Activated naive CD4-positive, alpha-beta T cell treated with anti-CD3 and anti-CD28 coated beads, Interleukin-2, amount 50 U/mL, for 24 hours (primary cell): ENCODE data around the gene SYTL1.

ENCODE experiments used
- H3K27ac Mint-ChIP-seq: one replicate; pipeline ENCODE4 v1.8.0; 2021; ENCODE audit warnings: mild to moderate bottlenecking, mixed read lengths
- H3K27me3 Mint-ChIP-seq: one replicate; pipeline ENCODE4 v1.8.0; 2021; ENCODE audit warnings: mixed read lengths
- H3K36me3 Mint-ChIP-seq: one replicate; pipeline ENCODE4 v1.8.0; 2021; ENCODE audit warnings: mixed read lengths
- H3K4me1 Mint-ChIP-seq: one replicate; pipeline ENCODE4 v1.8.0; 2021; ENCODE audit warnings: mixed read lengths
- H3K4me3 Mint-ChIP-seq: one replicate; pipeline ENCODE4 v1.8.0; 2021; ENCODE audit warnings: mild to moderate bottlenecking, mixed read lengths
- H3K9me3 Mint-ChIP-seq: one replicate; pipeline ENCODE4 v1.8.0; 2021; ENCODE audit warnings: mixed read lengths

SYTL1 gene

DNA sequence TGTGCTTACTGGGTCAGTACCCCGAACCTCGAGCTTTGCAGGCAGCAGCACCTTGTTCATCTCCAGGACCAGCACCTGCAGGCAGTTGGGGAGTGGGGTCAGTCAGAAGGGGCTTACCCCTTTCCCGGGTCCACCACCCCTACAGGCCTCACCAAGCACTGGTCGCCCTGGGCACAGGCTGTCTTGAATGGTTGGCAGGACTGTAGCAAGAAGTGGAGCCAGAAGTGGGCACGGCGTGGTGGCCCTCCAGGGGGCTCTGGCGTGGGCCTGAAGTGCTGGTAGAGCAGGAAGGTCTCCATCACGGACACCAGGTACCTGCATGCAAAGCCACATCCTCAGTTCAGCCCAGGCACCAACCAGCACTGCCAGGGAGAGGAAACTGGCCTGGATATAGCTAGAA, 19.7 kb downstream of the SYTL1 start:
- Mint-ChIP-seq H3K4me3 (no peak overlapping the region), H3K36me3 (no peaks in the 10 kb centered on the region), H3K4me1 (peaks cover 43% of the 10 kb centered on the region)

DNA sequence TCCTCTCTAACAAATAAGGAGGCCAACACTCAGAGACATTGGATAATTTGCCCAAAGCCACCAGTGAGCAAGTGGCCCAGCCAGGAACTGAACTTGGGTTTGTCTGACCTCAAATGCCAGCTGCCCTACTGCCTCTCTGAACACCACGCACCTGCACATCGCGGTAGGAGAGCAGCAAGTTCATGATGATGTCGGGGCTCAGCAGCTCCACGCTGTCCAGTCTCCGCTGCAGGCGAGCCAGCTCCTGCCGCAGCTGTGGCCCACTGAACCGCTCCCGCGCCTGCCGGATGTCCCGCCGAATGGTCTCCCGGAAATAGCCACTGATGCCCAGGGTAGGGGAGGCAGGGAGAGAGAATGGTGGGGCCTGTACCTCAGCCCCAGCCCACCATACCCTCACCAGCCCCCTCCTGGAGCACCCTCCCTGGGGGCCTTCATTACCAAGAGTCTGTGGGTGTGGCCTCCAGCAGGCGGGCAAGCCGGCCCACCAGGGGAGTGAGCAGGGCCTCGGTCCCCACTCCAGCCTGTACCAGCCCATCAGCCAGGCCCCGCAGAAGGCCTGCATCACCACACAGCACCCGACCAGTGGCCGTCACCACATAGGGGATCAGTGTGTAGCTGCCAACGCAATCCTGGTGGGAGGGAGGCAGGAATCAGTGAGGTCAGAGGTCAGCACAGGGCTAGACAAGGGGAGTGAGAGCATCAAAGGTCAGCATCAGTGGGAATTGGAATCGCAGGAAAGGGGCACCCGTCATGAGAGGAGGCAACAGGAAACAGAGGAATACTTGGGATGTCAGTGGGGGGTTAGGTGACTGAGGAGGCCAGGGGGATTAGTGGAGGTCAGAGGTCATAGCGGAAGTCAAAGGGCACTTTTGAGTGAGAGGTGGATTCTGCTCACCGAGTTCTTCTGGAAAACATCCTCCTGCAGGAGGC, 22.2 kb downstream of the SYTL1 start:
- no peaks in the 10 kb centered on the region for H3K9me3 Mint-ChIP-seq
- H3K36me3 Mint-ChIP-seq = no peaks in the 10 kb centered on the region
- no peaks in the 10 kb centered on the region for H3K27me3 Mint-ChIP-seq
- peaks cover 34% of the 10 kb centered on the region for H3K4me1 Mint-ChIP-seq
- no peak overlapping the region for H3K4me3 Mint-ChIP-seq
- no peak overlapping the region for H3K27ac Mint-ChIP-seq

More for the DNA sequence above, 19.7 kb downstream of the SYTL1 start:
- Mint-ChIP-seq H3K27ac (no peak overlapping the region), H3K9me3 (no peaks in the 10 kb centered on the region), H3K27me3 (no peaks in the 10 kb centered on the region)

DNA sequence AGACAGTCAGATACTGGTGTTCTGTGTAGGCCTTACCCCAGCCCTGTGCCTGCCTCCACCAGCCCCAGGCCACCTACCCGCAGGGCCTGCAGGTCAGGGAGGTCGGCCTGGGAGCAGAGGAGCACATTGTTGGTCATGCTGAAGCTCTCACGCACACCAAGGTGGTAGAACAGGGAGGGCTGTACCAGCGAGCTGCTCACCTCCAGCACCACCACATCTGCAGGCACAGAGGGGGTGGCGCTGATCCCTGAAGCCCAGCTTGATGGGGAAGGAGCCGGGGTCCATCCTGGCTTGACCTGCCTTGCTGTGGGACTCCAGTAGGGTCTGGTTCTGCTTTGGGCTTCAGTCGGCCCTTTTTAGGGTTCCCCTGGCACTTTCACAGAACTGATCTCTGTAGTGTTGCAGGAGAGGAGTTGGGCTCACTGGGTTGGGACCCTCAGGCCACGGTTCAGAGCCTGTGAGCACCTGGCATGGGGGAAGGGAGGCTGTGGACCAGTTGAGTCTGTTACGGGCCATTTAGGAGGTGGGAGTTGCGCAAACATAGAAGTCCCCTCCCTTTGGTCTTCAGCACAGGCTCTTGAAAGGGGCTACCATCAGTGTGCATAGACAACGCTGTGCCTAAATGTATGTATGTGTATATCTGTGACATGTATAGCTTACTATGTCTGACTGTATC, 23.0 kb downstream of the SYTL1 start:
- Mint-ChIP-seq H3K9me3 (no peaks in the 10 kb centered on the region), H3K27me3 (no peaks in the 10 kb centered on the region), H3K4me1 (peaks cover 34% of the 10 kb centered on the region), H3K27ac (peak overlapping the region; percentile 86), H3K4me3 (peak overlapping the region; percentile 91), H3K36me3 (no peaks in the 10 kb centered on the region)

DNA sequence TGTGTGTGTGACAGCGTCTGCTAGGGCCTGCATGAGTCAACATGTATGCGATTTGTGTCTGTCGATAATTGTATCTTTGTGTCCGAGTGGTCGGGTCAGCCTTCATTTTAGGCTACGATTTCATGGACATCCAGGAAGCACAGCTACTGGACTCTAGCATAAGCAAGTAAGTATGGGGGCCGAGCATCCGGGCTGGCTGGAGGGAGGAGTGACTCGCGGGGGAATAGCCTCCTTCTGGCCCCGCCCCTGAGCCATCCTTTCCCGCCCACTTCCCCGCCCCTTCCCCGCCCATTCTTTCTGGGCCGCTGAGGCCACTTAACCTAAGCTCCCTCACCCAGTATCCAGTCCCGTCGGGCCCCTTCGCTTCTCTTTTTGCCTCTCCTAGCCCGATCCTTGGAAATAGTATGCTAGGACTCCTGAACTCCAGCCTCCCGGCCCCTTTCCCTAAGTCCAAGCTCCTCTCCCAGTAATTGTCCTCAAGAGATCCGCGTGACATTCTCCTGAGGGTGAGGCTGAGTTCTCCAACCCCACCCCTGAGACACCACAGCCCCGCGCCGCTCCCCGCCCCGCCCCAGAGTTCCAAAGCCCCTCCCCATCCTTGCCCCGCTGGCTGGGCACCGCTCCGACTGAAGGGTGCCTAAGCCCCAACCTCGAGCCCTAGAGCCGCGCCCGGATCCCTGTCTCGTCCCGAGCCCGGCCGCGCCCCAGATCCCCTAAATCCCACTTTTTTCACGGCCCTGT, 23.7 kb downstream of the SYTL1 start:
- Mint-ChIP-seq H3K4me3 (peak overlapping the region; percentile 91), H3K27me3 (no peaks in the 10 kb centered on the region), H3K4me1 (peaks cover 30% of the 10 kb centered on the region), H3K36me3 (no peaks in the 10 kb centered on the region), H3K9me3 (no peaks in the 10 kb centered on the region), H3K27ac (peak overlapping the region; percentile 86)

DNA sequence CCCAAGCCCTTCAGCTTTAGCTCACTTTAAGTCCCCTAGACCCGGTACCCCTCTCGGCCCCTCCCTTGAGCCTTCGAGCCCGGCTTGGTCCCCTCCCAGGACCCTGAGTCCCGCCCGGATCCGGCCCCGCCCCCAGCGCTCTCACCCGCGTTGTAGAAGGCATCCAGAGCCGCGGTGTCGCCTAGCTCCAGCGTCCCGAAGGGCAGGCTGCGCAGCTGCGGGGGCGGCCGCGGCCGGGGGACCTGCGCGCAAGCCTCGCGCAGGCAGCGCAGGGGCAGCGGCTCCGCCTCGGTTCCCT, 24.2 kb downstream of the SYTL1 start:
- Mint-ChIP-seq H3K9me3 (no peaks in the 10 kb centered on the region), H3K36me3 (no peaks in the 10 kb centered on the region), H3K4me1 (peaks cover 30% of the 10 kb centered on the region), H3K4me3 (peak overlapping the region; percentile 91), H3K27ac (peak overlapping the region; percentile 55), H3K27me3 (no peaks in the 10 kb centered on the region)

DNA sequence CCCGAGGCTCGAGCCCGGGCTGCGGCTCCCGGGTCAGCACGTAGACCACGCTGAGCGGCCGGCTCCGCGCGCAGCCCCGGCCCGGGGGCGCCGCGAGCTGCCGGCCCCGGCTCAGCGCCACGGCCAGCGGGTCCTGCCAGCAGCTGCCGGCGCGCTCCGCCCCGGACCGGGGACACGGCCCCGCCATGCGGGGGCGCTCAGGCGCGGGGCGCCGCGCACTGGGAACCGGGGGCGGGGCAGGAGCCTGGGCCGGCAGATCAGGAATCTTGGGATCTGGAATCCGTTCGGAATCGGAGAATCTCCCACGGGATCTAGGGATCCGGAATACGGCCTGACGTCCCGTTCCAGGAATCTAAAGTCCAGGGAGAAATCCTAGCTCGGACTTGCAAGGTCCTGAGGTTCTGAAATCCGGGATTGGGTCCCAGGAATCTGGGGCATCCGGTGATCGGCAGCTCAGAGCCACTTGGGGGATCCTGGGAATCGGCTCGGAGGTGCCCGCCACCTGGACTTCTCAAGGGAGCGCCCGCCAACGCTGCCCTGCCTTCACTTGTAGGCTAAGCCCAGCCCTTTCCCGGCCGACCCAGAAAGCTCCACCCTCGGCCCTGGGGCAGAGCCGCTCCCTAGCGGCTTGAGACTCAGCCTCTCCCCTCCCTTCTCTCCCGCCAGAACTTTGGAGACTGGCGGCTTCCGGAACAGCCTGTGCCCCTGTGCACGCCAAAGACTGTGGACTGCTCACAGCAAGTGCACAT, 24.8 kb downstream of the SYTL1 start, which contains the start of gene MAP3K6:
TSS of gene MAP3K6 (minus strand) at position 551 of the 749 bp plus-strand sequence. CDS start at position 187, 364 bp downstream.
- Mint-ChIP-seq H3K27me3 (no peaks in the 10 kb centered on the region), H3K4me1 (peaks cover 30% of the 10 kb centered on the region), H3K4me3 (peak within 1 kb of the TSS; percentile 91), H3K36me3 (no peaks in the 10 kb centered on the region), H3K9me3 (no peaks in the 10 kb centered on the region), H3K27ac (peak within 1 kb of the TSS; percentile 55)

DNA sequence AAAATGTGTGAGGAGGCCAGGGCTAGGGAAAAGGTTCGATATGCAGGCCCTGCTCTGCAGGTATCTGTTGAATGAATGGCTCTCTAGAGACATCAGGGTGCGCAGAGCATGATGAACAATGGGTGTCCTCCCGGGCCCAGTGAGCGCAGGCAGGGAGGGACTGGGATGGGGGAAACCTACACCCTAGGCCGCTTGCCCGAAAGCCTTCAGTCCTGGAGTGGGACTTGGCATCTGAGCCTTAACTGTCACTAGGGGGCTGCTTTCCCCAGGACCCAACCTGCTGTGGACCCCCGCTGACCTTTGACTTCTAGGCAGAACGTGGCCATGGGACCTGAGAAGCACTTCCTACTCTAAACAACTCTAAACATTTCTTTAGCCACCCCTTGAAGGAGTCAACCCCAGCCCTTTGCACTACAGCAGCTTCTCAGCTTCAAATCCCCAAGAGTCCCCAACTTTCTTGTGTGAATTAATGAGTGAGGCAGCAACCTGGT, 25.4 kb downstream of the SYTL1 start:
- Mint-ChIP-seq H3K27me3 (no peaks in the 10 kb centered on the region), H3K4me3 (peak overlapping the region; percentile 80), H3K36me3 (no peaks in the 10 kb centered on the region), H3K4me1 (peaks cover 30% of the 10 kb centered on the region), H3K27ac (no peak overlapping the region), H3K9me3 (no peaks in the 10 kb centered on the region)

DNA sequence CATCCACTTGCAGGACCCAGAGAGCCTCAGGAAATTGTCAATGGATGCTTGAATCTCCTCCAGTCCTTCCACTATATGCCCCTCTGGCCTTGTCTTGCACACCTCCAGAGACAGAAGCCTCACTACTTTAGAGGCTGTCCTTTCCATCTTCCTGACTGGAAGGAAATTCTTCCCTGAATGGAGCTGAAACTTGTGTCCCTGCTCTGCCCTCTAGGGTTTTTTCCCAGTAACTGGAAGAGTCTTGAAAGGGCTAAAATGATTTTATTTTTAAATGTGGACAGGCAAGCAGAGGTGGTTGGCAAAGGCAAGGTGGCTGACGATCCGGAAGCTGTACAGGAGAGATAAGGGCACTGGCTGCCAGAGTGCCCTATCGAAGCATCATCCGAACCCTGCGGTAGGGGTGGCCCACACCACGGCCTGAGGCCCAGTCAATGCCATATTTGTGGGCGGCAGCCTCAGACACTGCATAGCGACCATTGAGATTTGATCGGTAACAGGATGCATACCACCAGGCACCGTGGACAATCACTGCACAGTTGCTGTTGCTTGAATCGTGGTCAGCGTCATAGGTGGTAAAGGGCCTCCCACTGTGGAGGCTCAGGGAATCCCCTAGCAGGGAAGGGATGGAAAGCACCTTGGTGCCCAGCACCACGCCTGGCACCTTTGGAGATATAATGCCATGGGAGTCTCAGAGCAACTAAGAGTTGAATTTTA, 27.2 kb downstream of the SYTL1 start:
- Mint-ChIP-seq H3K27me3 (no peaks in the 10 kb centered on the region), H3K4me1 (peaks cover 30% of the 10 kb centered on the region), H3K9me3 (no peaks in the 10 kb centered on the region), H3K4me3 (no peak overlapping the region), H3K27ac (no peak overlapping the region), H3K36me3 (no peaks in the 10 kb centered on the region)

DNA sequence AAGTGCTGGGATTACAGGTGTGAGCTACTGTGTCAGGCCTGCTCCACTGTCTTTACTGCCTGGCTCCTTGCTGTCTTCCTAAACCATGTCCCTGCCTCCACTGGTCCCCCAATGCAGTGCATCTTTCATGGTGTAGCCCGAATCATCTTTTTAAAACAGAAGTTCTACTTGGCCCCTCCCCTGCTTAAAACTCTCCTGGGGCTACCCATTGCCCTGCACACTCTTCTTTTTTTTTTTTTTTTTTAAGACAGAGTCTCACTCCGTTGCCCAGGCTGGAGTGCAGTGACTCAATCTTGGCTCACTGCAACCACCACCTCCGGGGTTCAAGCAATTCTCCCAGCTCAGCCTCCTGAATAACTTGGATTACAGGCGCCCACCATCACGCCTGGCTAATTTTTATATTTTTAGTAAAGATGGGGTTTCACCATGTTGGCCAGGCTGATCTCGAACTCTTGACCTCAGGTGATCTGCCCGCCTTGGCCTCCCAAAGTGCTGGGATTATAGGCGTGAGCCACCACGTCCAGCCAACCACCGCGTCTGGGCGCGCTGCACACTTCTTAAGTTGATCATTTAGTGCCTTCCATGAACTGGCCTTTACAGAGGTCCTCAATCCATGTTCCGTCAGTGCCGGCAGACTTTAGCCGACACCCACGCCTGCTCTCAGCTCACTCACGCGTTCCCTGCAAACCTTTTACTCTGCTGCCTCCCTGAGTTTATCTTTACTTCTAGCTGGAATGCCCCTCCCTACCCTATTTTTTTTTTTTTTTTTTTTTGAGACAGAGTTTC, 30.4 kb downstream of the SYTL1 start:
- no peak overlapping the region for H3K27ac Mint-ChIP-seq
- H3K36me3 Mint-ChIP-seq = no peaks in the 10 kb centered on the region
- no peaks in the 10 kb centered on the region for H3K9me3 Mint-ChIP-seq
- no peak overlapping the region for H3K4me3 Mint-ChIP-seq
- peaks cover 14% of the 10 kb centered on the region for H3K4me1 Mint-ChIP-seq
- no peaks in the 10 kb centered on the region for H3K27me3 Mint-ChIP-seq

DNA sequence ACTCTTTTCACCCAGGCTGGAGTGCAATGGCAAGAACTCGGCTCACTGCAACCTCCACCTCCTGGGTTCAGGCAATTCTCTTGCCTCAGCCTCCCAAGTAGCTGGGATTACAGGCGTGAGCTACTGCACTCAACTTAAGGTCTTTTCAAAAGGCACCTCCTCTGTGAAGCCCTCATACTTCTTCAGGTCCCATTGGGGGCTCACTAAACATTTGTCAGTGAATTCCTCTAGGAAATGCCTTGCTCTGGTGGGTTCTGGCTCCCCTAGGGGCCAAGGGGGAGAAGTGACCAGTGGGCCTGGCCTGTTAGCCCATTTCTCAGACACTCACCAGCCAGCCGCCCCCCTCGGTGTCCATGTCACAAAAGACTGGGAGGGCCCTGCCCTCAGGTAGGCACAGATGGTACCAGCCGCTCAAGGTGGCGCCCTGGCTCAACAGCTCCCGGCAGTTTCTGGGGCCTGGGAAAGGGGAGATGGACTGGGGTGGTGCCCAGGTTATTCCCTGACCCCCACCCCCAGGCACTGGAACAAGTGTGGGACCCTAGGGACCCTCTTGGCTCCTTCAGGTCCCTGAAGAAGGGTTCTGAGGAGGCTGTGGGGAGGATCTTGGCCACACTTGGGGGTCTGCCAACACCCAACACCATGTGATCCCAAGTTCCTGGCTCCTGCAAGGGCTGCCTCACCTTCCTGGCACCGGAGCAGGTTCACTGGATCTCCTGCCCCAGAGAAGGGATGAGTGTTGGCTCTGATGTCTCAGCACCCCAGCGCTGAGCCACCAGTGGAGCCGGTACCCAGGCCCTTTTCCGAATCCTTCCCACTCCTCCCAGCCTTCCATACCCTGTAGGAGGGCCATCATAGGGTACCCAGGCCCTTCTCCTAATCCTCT, 31.2 kb downstream of the SYTL1 start:
- Mint-ChIP-seq H3K4me1 (peaks cover 9% of the 10 kb centered on the region), H3K9me3 (no peaks in the 10 kb centered on the region), H3K27me3 (no peaks in the 10 kb centered on the region), H3K27ac (no peak overlapping the region), H3K36me3 (no peaks in the 10 kb centered on the region), H3K4me3 (no peak overlapping the region)

DNA sequence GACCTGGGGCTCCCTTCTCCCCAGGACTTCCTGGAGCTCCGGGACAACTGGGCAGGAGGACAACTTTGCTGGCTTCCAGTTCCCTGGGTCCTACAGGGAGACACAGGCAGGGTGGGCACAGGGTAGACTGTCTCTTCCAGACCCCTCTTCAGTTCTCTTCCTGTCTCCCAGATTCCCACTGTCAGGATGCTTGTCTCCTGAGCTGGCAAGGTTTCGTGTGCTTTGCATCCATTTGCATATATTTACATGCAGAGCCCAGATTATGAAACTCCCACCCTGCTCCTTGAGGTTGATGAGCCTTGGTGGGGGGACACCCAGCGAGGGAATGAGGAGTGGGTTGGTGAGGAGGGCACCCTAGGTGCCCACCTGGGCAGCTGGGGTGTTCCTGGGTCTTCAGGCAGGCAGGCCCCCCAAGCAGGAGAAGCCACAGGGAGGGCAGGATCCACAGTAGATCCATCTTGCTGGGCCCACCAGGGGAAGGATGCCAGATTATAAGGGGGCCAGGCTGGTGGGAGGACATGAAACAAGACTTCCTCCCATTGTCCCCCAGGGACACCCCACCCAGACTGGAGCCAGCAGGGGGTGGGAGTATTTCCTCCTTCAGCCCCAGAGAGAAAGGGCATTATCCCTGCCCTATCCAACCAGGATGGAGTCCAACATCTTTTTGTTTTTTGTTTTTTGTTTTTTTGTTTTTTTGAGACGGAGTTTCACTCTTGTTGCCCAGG, 32.7 kb downstream of the SYTL1 start, which contains the start of gene FCN3:
TSS of gene FCN3 (minus strand) at position 463 of the 725 bp plus-strand sequence. CDS start at position 457, 6 bp downstream.
- H3K27ac Mint-ChIP-seq = no peak within 1 kb of the TSS
- no peaks in the 10 kb centered on the region for H3K36me3 Mint-ChIP-seq
- peaks cover 3% of the 10 kb centered on the region for H3K4me1 Mint-ChIP-seq
- no peak within 1 kb of the TSS for H3K4me3 Mint-ChIP-seq
- H3K27me3 Mint-ChIP-seq = no peaks in the 10 kb centered on the region
- H3K9me3 Mint-ChIP-seq = no peaks in the 10 kb centered on the region

DNA sequence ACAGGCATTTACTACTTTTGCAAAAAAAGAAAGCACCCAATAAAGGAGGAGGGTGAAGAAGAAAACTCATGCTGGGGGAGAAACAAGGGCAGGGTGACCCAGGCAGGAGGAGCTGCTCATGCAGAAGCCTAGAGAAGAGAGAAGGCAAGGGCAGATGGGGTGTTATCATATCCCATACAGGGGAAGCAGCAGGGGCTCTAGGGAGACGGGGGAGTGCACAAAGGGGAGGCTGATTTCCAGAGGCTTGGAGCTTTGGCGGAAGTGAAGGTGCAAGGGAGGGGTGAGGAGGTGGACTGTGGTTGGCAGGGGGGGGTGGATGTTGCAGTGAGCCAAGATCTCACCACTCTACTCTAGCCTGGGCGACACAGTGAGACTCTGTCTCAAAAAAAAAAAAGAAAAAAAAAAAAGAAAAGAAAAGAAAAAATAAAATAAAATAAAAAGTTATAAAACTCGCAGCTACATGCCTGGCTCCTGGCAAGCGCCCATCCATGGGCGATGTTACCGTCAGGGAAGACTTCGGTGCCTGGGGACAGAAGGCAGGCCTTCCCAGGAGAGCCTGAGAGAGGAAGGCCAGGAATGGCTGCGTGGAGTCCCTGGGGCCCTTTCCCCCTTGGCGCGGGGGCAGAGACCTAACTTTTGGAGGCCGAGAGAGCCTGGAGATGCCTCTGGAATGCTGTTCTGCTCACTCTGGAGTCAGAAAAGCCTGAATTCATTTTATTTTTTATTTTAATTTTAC, 36.1 kb downstream of the SYTL1 start:
- H3K36me3 Mint-ChIP-seq = no peaks in the 10 kb centered on the region
- H3K27ac Mint-ChIP-seq = peak overlapping the region; percentile 31
- H3K4me3 Mint-ChIP-seq = no peak overlapping the region
- H3K4me1 Mint-ChIP-seq = no peaks in the 10 kb centered on the region
- no peaks in the 10 kb centered on the region for H3K27me3 Mint-ChIP-seq
- H3K9me3 Mint-ChIP-seq = no peaks in the 10 kb centered on the region
